Measurements from ENCODE around the gene CD6. TPM values are rescaled to one million over a fixed set of nuclear protein-coding genes. Genes with fewer than 3 reads are reported as not detected.

Gene CD6
- total RNA-seq, 1 donor from 2014 or later, result not detected

GRCh38 chr11:61021661-61022212 is 50.3 kb downstream of the CD6 start:
- Histone ChIP-seq H3K79me2 (ENCODE audit: low read depth) (no peaks in the 10 kb centered on the region), H3K9ac (no peak overlapping the region), H4K20me1 (ENCODE audit: low read depth) (no peaks in the 10 kb centered on the region), H3F3A (ENCODE audit: low read depth) (no peaks in the 10 kb centered on the region), H3K4me3 (peak overlapping the region; percentile 9), H3K36me3 (no peaks in the 10 kb centered on the region), H3K27ac (no peak overlapping the region), H3K27me3 (peaks cover 86% of the 10 kb centered on the region), H3K9me3 (ENCODE audit: low read depth) (no peaks in the 10 kb centered on the region), H3K4me2 (peak overlapping the region; percentile 69), H3K4me1 (peaks cover 38% of the 10 kb centered on the region), H2AFZ (replicated peaks) (peak overlapping the region; percentile 2)
- peaks cover 25% of the 10 kb centered on the region for H3K4me1 Mint-ChIP-seq
- peak; percentile 54 for DNase-seq (ENCODE audit: low spot score)
- no peak overlapping the region for H3K27ac Mint-ChIP-seq
- no peak for TF ChIP-seq CTCF (IDR thresholded peaks at IDR 0.05)
- TF ChIP-seq EZH2phosphoT487 (IDR thresholded peaks at IDR 0.05), result no peak
- no peak for TF ChIP-seq EZH2 (IDR thresholded peaks at IDR 0.05)
- H3K36me3 Mint-ChIP-seq, result no peaks in the 10 kb centered on the region
- no peaks in the 10 kb centered on the region for H3K9me3 Mint-ChIP-seq
- peaks cover 18% of the 10 kb centered on the region for H3K27me3 Mint-ChIP-seq (ENCODE audit: insufficient read depth, low read depth)
- H3K4me3 Mint-ChIP-seq, result no peak overlapping the region

- H3K27ac Mint-ChIP-seq, result no peak overlapping the region
- H3K4me2 ChIP-seq, result no peak overlapping the region
Measured at GRCh38 chr11:61022311-61023085, 51.0 kb downstream of the CD6 start.

GRCh38 chr11:61023086-61023965 is 51.8 kb downstream of the CD6 start:
- Histone ChIP-seq H3K9ac (no peak overlapping the region), H3K4me2 (no peak overlapping the region), H3K4me3 (no peak overlapping the region), H4K20me1 (ENCODE audit: low read depth) (no peaks in the 10 kb centered on the region), H2AFZ (replicated peaks) (no peak overlapping the region), H3K4me1 (peaks cover 32% of the 10 kb centered on the region), H3K79me2 (ENCODE audit: low read depth) (no peaks in the 10 kb centered on the region), H3K27ac (no peak overlapping the region), H3F3A (ENCODE audit: low read depth) (no peaks in the 10 kb centered on the region), H3K9me3 (ENCODE audit: low read depth) (no peaks in the 10 kb centered on the region), H3K36me3 (no peaks in the 10 kb centered on the region), H3K27me3 (peaks cover 75% of the 10 kb centered on the region)
- DNase-seq (ENCODE audit: low spot score), result no peak
- H3K27ac Mint-ChIP-seq, result peak overlapping the region; percentile 23
- TF ChIP-seq CTCF (IDR thresholded peaks at IDR 0.05) (no peak), EZH2phosphoT487 (IDR thresholded peaks at IDR 0.05) (no peak), EZH2 (IDR thresholded peaks at IDR 0.05) (no peak)
- peaks cover 20% of the 10 kb centered on the region for H3K27me3 Mint-ChIP-seq (ENCODE audit: insufficient read depth, low read depth)
- peak overlapping the region; percentile 17 for H3K4me3 Mint-ChIP-seq
- H3K4me1 Mint-ChIP-seq, result peaks cover 34% of the 10 kb centered on the region
- H3K36me3 Mint-ChIP-seq, result no peaks in the 10 kb centered on the region
- no peaks in the 10 kb centered on the region for H3K9me3 Mint-ChIP-seq

More at GRCh38 chr11:61022311-61023085, 51.0 kb downstream of the CD6 start:
- no peak overlapping the region for H3K4me3 ChIP-seq
- TF ChIP-seq EZH2phosphoT487 (IDR thresholded peaks at IDR 0.05) (no peak), EZH2 (IDR thresholded peaks at IDR 0.05) (no peak), CTCF (IDR thresholded peaks at IDR 0.05) (no peak)
- peaks cover 79% of the 10 kb centered on the region for H3K27me3 ChIP-seq
- no peaks in the 10 kb centered on the region for H3K9me3 ChIP-seq (ENCODE audit: low read depth)
- no peak overlapping the region for H3K27ac ChIP-seq
- H3K4me1 ChIP-seq, result peaks cover 38% of the 10 kb centered on the region
- peaks cover 31% of the 10 kb centered on the region for H3K4me1 Mint-ChIP-seq
- no peaks in the 10 kb centered on the region for H3K36me3 Mint-ChIP-seq
- no peak for DNase-seq (ENCODE audit: low spot score)
- H3K36me3 ChIP-seq, result no peaks in the 10 kb centered on the region
- H3F3A ChIP-seq (ENCODE audit: low read depth), result no peaks in the 10 kb centered on the region
- no peaks in the 10 kb centered on the region for H3K9me3 Mint-ChIP-seq
- no peaks in the 10 kb centered on the region for H4K20me1 ChIP-seq (ENCODE audit: low read depth)
- no peaks in the 10 kb centered on the region for H3K79me2 ChIP-seq (ENCODE audit: low read depth)
- no peak overlapping the region for H3K9ac ChIP-seq
- no peak overlapping the region for H2AFZ ChIP-seq (replicated peaks)
- H3K27me3 Mint-ChIP-seq (ENCODE audit: insufficient read depth, low read depth), result peaks cover 18% of the 10 kb centered on the region
- peak overlapping the region; percentile 17 for H3K4me3 Mint-ChIP-seq
